ENCODE data around the gene SEC23B.

DNA sequence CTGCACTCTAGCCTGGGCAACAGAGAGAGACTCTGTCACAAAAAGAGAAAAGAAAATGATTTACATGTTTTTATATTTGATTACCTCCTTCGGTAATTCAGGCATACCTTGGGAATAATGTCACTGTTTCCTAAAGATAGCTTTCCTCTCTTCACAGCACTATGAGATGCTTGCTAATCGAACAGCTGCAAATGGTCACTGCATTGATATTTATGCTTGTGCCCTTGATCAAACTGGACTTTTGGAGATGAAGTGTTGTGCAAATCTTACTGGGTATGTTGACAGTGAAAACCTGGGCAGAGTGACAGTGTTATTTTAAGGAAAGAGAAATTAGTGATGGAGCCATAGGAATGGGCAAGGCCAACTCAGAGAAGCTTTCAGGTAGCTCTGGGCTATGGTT is 19.6 kb downstream of the SEC23B start:
- TF ChIP-seq, protein P1, sequence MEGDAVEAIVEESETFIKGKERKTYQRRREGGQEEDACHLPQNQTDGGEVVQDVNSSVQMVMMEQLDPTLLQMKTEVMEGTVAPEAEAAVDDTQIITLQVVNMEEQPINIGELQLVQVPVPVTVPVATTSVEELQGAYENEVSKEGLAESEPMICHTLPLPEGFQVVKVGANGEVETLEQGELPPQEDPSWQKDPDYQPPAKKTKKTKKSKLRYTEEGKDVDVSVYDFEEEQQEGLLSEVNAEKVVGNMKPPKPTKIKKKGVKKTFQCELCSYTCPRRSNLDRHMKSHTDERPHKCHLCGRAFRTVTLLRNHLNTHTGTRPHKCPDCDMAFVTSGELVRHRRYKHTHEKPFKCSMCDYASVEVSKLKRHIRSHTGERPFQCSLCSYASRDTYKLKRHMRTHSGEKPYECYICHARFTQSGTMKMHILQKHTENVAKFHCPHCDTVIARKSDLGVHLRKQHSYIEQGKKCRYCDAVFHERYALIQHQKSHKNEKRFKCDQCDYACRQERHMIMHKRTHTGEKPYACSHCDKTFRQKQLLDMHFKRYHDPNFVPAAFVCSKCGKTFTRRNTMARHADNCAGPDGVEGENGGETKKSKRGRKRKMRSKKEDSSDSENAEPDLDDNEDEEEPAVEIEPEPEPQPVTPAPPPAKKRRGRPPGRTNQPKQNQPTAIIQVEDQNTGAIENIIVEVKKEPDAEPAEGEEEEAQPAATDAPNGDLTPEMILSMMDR (IDR thresholded peaks at IDR 0.05), result no peak
- no peak for TF ChIP-seq POLR2A (IDR thresholded peaks at IDR 0.05)

Data from testis (tissue), 2 donors.